HUDEP-2 (cell line): ENCODE measurements around the gene DCLRE1B.

Source experiments
- DNase-seq, 76 experiments: peaks; one replicate each; lab custom pipeline; 2025; ENCODE audit not compliant: unreplicated experiment in 76 of 76; lab: John Stamatoyannopoulos, UW

The DCLRE1B gene

GRCh38 chr1:113886417-113887401, 18.4 kb upstream of the DCLRE1B start:
- DNase-seq, result no peak

- peak in 3 of 76 experiments; percentile 19 to 52 (median 20) for DNase-seq
Measured at GRCh38 chr1:113887402-113888175, 17.5 kb upstream of the DCLRE1B start, which contains the start of gene BCL2L15. BCL2L15 (minus strand) TSS chr1:113887581; CDS start chr1:113887375, 206 bp downstream.

DNA sequence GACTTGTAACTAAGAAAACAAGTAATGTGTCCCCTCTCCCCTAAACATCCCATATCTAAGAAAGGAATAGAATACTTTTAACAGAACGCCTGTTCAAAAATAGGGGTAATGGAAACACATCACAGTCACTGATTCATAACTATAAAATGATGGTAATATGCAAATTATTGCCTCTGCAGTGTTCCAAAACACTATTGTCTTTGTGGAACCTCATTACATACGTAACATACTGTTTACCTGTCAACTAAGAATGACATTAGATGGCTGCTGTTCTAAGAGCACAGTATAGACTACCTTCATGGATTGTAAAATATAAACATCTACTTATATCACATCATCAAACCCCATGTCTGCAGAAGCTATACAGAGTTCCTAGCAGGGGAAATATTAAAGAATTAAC, 14.3 kb upstream of the DCLRE1B start:
- DNase-seq, result no peak

- DNase-seq, result no peak
Measured at GRCh38 chr1:113891631-113892220, 13.4 kb upstream of the DCLRE1B start.

DNA sequence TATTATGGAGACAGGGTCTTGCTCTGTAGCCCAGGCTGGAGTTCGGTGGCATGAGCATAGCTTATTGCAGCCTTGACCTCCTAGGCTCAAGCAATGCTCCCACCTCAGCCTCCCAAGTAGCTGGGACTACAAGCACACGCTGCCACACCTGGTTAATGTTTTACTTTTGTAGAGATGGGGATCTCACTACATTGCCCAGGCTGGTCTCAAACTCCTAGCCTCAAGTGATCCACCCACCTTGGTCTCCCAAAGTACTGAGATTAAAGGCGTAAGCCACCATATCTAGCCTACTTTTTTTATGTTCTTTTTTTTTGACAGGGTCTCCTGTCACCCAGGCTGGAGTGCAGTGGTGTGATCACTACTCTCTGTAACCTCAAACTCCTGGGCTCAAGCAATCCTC, 11.9 kb upstream of the DCLRE1B start:
- DNase-seq, result no peak

DNA sequence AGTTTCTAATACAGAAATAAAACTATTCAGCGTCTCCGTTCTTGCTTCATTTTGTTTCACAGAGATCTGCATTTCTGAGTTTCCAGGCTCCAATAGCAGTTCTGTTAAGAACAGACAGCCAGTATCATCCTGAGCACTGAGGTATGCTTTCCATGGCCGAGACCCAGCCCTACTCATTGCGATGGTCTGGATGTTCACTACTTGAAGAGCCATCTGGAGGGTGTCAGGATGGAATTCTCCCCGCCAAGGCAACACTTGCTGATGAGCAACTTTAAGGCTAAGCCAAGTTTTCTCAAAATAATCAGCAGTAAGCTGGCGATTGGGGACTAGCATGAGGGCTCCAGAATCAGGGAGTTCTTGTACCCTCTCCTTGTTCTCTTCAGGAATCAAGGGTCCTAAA, 10.0 kb upstream of the DCLRE1B start:
- DNase-seq, result no peak

DNA sequence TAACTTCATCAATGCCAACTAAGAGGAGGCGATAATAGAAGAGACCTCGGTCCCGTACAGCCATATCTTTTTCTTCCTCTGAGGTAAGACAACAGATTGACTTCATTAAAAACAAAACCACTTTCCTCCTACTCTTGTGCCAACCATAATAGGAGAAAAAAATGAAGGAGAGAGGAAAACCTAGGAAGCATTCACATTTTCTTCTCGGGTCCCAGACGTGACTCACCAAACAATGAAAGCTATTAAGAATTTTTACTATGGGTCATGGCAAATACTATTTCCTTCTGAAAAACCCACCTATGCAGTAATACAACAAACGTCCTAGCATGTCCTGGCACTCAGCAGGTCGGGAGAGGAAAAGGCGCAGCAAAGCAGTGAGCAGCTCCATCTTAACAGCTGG, 9.2 kb upstream of the DCLRE1B start:
- no peak for DNase-seq

DNA sequence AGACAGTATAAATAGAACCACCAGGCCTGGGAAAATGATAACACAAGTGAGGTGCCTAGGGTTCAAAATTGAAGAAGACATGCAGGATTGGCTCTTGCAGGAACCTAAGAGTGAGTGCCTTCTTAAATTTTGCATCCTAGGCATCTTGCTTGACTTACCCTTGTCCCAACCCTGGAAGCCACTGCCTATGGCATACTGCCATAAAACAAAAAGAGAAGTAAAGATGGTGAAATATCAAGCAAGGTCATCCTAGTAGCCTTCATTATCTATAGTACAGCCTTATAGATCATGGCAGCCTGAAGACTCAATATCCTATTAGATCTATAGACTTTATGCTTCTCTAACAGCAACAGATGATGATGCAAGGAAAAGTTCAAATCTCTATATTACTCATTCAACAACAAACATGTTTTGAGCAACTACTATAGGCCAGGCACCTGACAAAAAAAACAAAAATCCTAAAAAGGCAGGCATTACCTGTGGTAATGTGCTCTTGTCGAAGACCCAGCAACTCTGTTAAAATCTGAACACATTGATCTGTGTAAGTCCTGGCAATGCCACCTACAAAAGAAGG, 6.8 kb upstream of the DCLRE1B start:
- DNase-seq, result no peak

GRCh38 chr1:113899111-113899510, 6.0 kb upstream of the DCLRE1B start:
- DNase-seq, result no peak

DNA sequence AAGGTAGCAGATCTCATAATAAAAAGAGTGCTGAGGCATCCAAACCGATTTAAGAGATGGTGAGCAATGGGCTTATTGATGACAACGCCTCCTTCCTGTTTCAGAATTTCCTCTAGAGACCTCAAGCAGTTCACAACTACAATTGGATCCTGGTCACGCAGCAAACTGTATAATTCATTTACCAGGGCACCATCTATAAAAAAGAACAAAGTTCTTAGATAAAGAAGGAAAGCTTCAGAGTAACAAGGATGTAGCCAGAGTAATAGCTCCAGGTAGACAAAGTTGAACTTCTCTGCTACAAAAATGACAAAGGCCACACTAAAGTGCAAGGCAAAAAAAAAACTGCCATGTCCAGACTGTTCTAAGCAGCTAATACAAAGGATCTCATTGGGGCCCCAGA, 3.9 kb upstream of the DCLRE1B start:
- DNase-seq, result no peak

GRCh38 chr1:113903501-113904292, 1.4 kb upstream of the DCLRE1B start:
- peak in 3 of 76 experiments; percentile 13 to 31 (median 13) for DNase-seq

- peak in 34 of 76 experiments; percentile 29 to 78 (median 57) for DNase-seq
Measured at GRCh38 chr1:113904293-113904673, 843 bp upstream of the DCLRE1B start.

DNA sequence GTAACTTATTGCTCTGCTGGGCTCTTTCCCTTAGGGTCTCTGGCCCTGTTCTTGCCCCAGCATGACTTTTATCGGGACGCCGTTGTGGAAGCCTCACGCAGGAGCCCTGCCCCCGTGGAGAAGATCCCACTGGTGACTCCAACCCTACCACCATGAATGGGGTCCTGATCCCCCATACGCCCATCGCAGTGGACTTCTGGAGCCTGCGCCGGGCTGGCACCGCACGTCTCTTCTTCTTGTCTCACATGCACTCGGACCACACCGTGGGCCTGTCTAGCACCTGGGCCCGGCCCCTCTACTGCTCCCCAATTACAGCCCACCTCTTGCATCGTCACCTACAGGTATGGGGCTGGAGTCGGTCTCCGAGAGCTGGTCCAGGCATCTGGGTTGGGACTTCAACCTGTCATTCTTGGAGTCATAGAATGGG, 322 bp downstream of the DCLRE1B start:
- peak in 9 of 76 experiments; percentile 27 to 59 (median 42) for DNase-seq

GRCh38 chr1:113912594-113913311, 7.6 kb downstream of the DCLRE1B start:
- DNase-seq, result peak in 66 of 76 experiments; percentile 7 to 82 (median 48)

- peak in 3 of 76 experiments; percentile 24 to 48 (median 45) for DNase-seq
Measured at GRCh38 chr1:113913312-113913668, 8.2 kb downstream of the DCLRE1B start.

DNA sequence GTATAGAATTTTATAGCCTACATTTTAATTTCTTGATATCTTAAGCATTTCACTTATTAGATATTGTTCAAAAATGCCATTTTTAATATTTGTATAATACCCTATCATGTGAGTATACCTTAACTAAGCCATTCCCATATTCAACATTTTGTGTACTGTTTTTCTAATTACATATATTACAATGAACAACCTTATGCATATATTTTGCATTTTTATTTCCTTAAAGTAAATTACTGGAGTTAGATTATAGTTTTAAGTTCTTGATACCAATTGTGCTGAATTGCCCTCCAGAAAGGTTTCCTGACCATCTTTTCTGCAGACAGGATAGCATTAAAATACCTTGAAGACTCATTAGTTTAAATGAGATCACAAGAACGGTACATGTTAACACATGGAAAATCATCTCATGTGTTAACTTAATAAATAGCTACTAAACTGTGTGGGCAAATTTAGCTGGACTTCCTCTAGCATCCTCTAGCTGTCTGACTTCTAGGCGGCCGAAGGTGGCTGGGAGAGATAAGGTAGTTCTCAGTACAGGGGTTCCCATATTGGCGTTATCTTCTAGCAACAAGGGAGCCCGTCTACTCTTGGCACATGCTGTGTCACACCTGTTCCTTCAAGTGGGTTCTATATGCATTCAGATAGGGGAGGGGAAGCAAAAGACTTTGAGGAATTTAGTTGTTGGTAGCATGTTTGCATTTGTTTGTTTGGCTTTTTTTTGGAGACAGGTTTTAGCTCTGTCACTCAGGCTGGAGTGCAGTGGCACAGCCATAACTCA, 8.9 kb downstream of the DCLRE1B start:
- peak in 74 of 76 experiments; percentile 15 to 97 (median 86) for DNase-seq

- DNase-seq, result no peak
Measured at GRCh38 chr1:113916974-113917373, 11.8 kb downstream of the DCLRE1B start.

DNA sequence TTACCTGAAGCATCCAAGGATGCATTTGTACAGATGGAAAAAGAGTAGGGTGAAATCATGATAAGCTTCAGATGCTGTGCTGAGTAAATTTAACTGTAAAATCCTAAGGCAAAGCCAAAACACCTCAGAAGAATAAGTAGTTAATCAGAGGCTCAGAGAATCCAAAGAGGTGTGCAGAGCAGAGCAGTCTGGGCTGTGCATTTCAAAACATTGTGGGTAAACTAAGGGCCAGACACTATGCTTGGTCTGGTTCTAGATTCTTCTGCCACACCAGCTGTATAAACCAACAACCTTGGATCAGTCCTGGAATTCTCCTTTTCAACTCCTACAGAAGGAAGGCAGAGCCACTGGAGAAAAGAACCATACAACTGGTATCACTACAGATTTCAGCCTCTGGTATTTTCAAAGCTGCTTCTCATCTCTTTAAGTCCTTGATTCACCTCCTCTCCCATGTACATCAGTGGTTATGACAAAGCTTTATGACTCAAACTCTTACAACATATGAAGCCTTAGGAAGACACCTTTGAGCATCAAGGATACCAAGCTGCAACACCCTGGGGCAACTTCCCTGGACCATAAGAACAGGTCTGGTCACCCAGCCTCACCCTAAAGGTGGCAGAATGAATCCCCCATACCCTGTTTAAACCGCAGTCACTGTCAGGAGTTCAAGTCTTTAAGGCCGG, 12.4 kb downstream of the DCLRE1B start:
- no peak for DNase-seq
